PFSK-1 (cell line): ENCODE measurements around the gene SLCO2A1.

Experiments
- FOXP2 ChIP-seq: optimal IDR thresholded peaks from 2 replicates; pipeline ENCODE3; 2011; ENCODE audit warnings: borderline replicate concordance, control low read depth, inconsistent platforms; ENCODE audit not compliant: insufficient read depth; ENCODE audit errors: extremely low read length, extremely low read depth
- POLR2AphosphoS5 ChIP-seq: IDR thresholded peaks from 2 replicates; pipeline ENCODE4 v1.6.1; 2012; ENCODE audit warnings: low read depth, mild to moderate bottlenecking, control low read depth, low read length, moderate library complexity
- REST ChIP-seq, 2 experiments: IDR thresholded peaks; 2 replicates each; pipeline versions ENCODE4 v1.6.1 to v1.8.0; 2011 to 2012; ENCODE audit warnings: low read depth in 2 of 2, low read length in 2 of 2, control low read depth in 1 of 2, inconsistent platforms in 1 of 2, mild to moderate bottlenecking in 1 of 2, moderate library complexity in 1 of 2; ENCODE audit not compliant: insufficient read depth in 1 of 2
- SIN3A ChIP-seq: IDR thresholded peaks from 2 replicates; pipeline ENCODE4 v1.6.1; 2012; ENCODE audit warnings: mild to moderate bottlenecking, low read length, moderate library complexity, borderline replicate concordance; ENCODE audit not compliant: insufficient read depth
- TAF1 ChIP-seq: IDR thresholded peaks from 2 replicates; pipeline ENCODE4 v1.6.1; 2012; ENCODE audit warnings: low read length, control low read depth, borderline replicate concordance; ENCODE audit not compliant: insufficient read depth

SLCO2A1 gene

GRCh38 chr3:133925960-133926735 is 103.6 kb downstream of the SLCO2A1 start:
- TF ChIP-seq TAF1 (no peak), FOXP2 (no peak), POLR2AphosphoS5 (no peak), REST (IDR thresholded peaks at IDR 0.05; ENCODE audit: insufficient read depth in 1 of 2, low read depth in 2 of 2, low read length in 2 of 2) (no peak), SIN3A (no peak)

GRCh38 chr3:133924041-133924440 is 105.7 kb downstream of the SLCO2A1 start:
- TF ChIP-seq SIN3A (no peak), TAF1 (no peak), REST (IDR thresholded peaks at IDR 0.05; ENCODE audit: insufficient read depth in 1 of 2, low read depth in 2 of 2, low read length in 2 of 2) (no peak), POLR2AphosphoS5 (no peak), FOXP2 (no peak)

- TF ChIP-seq REST (IDR thresholded peaks at IDR 0.05; ENCODE audit: insufficient read depth in 1 of 2, low read depth in 2 of 2, low read length in 2 of 2), result no peak
- no peak for TF ChIP-seq POLR2AphosphoS5
- no peak for TF ChIP-seq TAF1
- no peak for TF ChIP-seq SIN3A
- no peak for TF ChIP-seq FOXP2
These were observed 108.1 kb downstream of the SLCO2A1 start for GRCh38 chr3:133921592-133921991.

GRCh38 chr3:133917144-133917543 is 112.6 kb downstream of the SLCO2A1 start:
- TF ChIP-seq TAF1, result no peak
- TF ChIP-seq REST (IDR thresholded peaks at IDR 0.05; ENCODE audit: insufficient read depth in 1 of 2, low read depth in 2 of 2, low read length in 2 of 2), result no peak
- no peak for TF ChIP-seq POLR2AphosphoS5
- no peak for TF ChIP-seq SIN3A
- TF ChIP-seq FOXP2, result no peak
